ENCODE results near the gene COQ8B.

Gene COQ8B

GRCh38 chr19:40668991-40669614, 47.6 kb downstream of the COQ8B start:
- H2BK12ac ChIP-seq (ENCODE audit: low read length) = no peak overlapping the region
- no peak overlapping the region for H3K27ac ChIP-seq (replicated peaks; ENCODE audit: low read length)
- no peaks in the 10 kb centered on the region for H3K27me3 ChIP-seq (ENCODE audit: control insufficient read depth in 3 of 3, insufficient read depth in 3 of 3, low read depth in 1 of 3, low read length in 3 of 3)
- no peak overlapping the region for H4K91ac ChIP-seq (ENCODE audit: low read depth, low read length, poor library complexity)
- H3K23ac ChIP-seq (ENCODE audit: low read depth, low read length, poor library complexity) = no peak overlapping the region
- H4K8ac ChIP-seq (ENCODE audit: low read depth, low read length) = no peak overlapping the region
- no peak overlapping the region for H2BK120ac ChIP-seq (ENCODE audit: low read depth, low read length)
- H3K36me3 ChIP-seq (replicated peaks in 1 of 2; ENCODE audit: control insufficient read depth in 2 of 2, insufficient read depth in 2 of 2, low read length in 2 of 2) = peaks cover 41 to 71% of the 10 kb centered on the region in 2 donors
- H3K9ac ChIP-seq (ENCODE audit: low read depth, low read length, poor library complexity) = no peak overlapping the region
- H3K4ac ChIP-seq (ENCODE audit: low read length) = no peak overlapping the region
- no CpG with 5 or more reads among the region's 7 CpGs for WGBS, 2 donors (ENCODE audit: extremely low coverage in 2 of 2, insufficient read length in 2 of 2, insufficient replicate concordance in 1 of 2)
- no peak overlapping the region for H2BK5ac ChIP-seq (ENCODE audit: low read length)
- no peak overlapping the region for H2AK5ac ChIP-seq (ENCODE audit: low read depth, low read length)
- no peak overlapping the region for H3K18ac ChIP-seq (ENCODE audit: low read length)
- H2BK15ac ChIP-seq (ENCODE audit: low read length) = no peak overlapping the region
- H3K4me3 ChIP-seq (ENCODE audit: low read length in 2 of 2) = no peak overlapping the region
- no peak for DNase-seq (ENCODE audit: low spot score)
- no peak overlapping the region for H2AFZ ChIP-seq (ENCODE audit: low read length)
- H3K4me1 ChIP-seq (ENCODE audit: control insufficient read depth in 2 of 2, insufficient read depth in 1 of 2, low read depth in 1 of 2, low read length in 2 of 2) = peaks cover 0 to 2% of the 10 kb centered on the region in 2 donors
- H3K14ac ChIP-seq (ENCODE audit: low read length) = no peak overlapping the region
- H3K79me1 ChIP-seq (ENCODE audit: low read depth, low read length) = no peaks in the 10 kb centered on the region
- H3K9me3 ChIP-seq (replicated peaks in 1 of 2; ENCODE audit: control insufficient read depth in 2 of 2, insufficient read depth in 1 of 2, low read depth in 1 of 2, low read length in 2 of 2) = peaks cover 0 to 13% of the 10 kb centered on the region in 2 donors
- no peak overlapping the region for H3K4me2 ChIP-seq (ENCODE audit: insufficient read depth, low read length, poor library complexity, severe bottlenecking)

GRCh38 chr19:40667602-40668001, 49.1 kb downstream of the COQ8B start:
- Histone ChIP-seq H3K36me3 (replicated peaks in 1 of 2; ENCODE audit: control insufficient read depth in 2 of 2, insufficient read depth in 2 of 2, low read length in 2 of 2) (peaks cover 28 to 56% of the 10 kb centered on the region in 2 donors), H2BK5ac (ENCODE audit: low read length) (no peak overlapping the region)
- no CpG with 5 or more reads among the region's 14 CpGs for WGBS, 2 donors (ENCODE audit: extremely low coverage in 2 of 2, insufficient read length in 2 of 2, insufficient replicate concordance in 1 of 2)

GRCh38 chr19:40666803-40667438, 49.8 kb downstream of the COQ8B start:
- DNase-seq (ENCODE audit: low spot score) = no peak
- no peak overlapping the region for H3K9ac ChIP-seq (ENCODE audit: low read depth, low read length, poor library complexity)

More at GRCh38 chr19:40667602-40668001, 49.1 kb downstream of the COQ8B start:
- Histone ChIP-seq H2AFZ (ENCODE audit: low read length) (no peak overlapping the region), H3K23ac (ENCODE audit: low read depth, low read length, poor library complexity) (peak overlapping the region; percentile 7), H4K8ac (ENCODE audit: low read depth, low read length) (no peak overlapping the region), H2AK5ac (ENCODE audit: low read depth, low read length) (no peak overlapping the region), H3K79me1 (ENCODE audit: low read depth, low read length) (no peaks in the 10 kb centered on the region), H3K27me3 (ENCODE audit: control insufficient read depth in 3 of 3, insufficient read depth in 3 of 3, low read depth in 1 of 3, low read length in 3 of 3) (no peaks in the 10 kb centered on the region), H3K4me1 (ENCODE audit: control insufficient read depth in 2 of 2, insufficient read depth in 1 of 2, low read depth in 1 of 2, low read length in 2 of 2) (peaks cover 6 to 7% of the 10 kb centered on the region in 2 donors), H3K27ac (replicated peaks; ENCODE audit: low read length) (no peak overlapping the region), H4K91ac (ENCODE audit: low read depth, low read length, poor library complexity) (no peak overlapping the region), H3K4me3 (ENCODE audit: low read length in 2 of 2) (no peak overlapping the region), H3K14ac (ENCODE audit: low read length) (no peak overlapping the region), H3K4ac (ENCODE audit: low read length) (no peak overlapping the region), H3K9ac (ENCODE audit: low read depth, low read length, poor library complexity) (no peak overlapping the region), H2BK120ac (ENCODE audit: low read depth, low read length) (no peak overlapping the region), H3K18ac (ENCODE audit: low read length) (no peak overlapping the region), H3K4me2 (ENCODE audit: insufficient read depth, low read length, poor library complexity, severe bottlenecking) (no peak overlapping the region), H3K9me3 (replicated peaks in 1 of 2; ENCODE audit: control insufficient read depth in 2 of 2, insufficient read depth in 1 of 2, low read depth in 1 of 2, low read length in 2 of 2) (peaks cover 0 to 13% of the 10 kb centered on the region in 2 donors), H2BK12ac (ENCODE audit: low read length) (no peak overlapping the region), H2BK15ac (ENCODE audit: low read length) (no peak overlapping the region)
- DNase-seq (ENCODE audit: low spot score) = no peak

More at GRCh38 chr19:40666803-40667438, 49.8 kb downstream of the COQ8B start:
- Histone ChIP-seq H2BK5ac (ENCODE audit: low read length) (no peak overlapping the region), H3K4me3 (ENCODE audit: low read length in 2 of 2) (no peak overlapping the region), H3K23ac (ENCODE audit: low read depth, low read length, poor library complexity) (peak overlapping the region; percentile 17), H3K4me2 (ENCODE audit: insufficient read depth, low read length, poor library complexity, severe bottlenecking) (no peak overlapping the region), H4K8ac (ENCODE audit: low read depth, low read length) (no peak overlapping the region), H3K4me1 (ENCODE audit: control insufficient read depth in 2 of 2, insufficient read depth in 1 of 2, low read depth in 1 of 2, low read length in 2 of 2) (peaks cover 6 to 7% of the 10 kb centered on the region in 2 donors), H2AK5ac (ENCODE audit: low read depth, low read length) (no peak overlapping the region), H3K18ac (ENCODE audit: low read length) (no peak overlapping the region), H3K27ac (replicated peaks; ENCODE audit: low read length) (no peak overlapping the region), H3K4ac (ENCODE audit: low read length) (no peak overlapping the region), H2BK120ac (ENCODE audit: low read depth, low read length) (no peak overlapping the region), H2AFZ (ENCODE audit: low read length) (no peak overlapping the region), H3K14ac (ENCODE audit: low read length) (no peak overlapping the region), H3K9me3 (replicated peaks in 1 of 2; ENCODE audit: control insufficient read depth in 2 of 2, insufficient read depth in 1 of 2, low read depth in 1 of 2, low read length in 2 of 2) (peaks cover 0 to 13% of the 10 kb centered on the region in 2 donors), H2BK15ac (ENCODE audit: low read length) (no peak overlapping the region), H3K79me1 (ENCODE audit: low read depth, low read length) (no peaks in the 10 kb centered on the region), H3K36me3 (replicated peaks in 1 of 2; ENCODE audit: control insufficient read depth in 2 of 2, insufficient read depth in 2 of 2, low read length in 2 of 2) (peaks cover 22 to 49% of the 10 kb centered on the region in 2 donors), H2BK12ac (ENCODE audit: low read length) (no peak overlapping the region), H3K27me3 (ENCODE audit: control insufficient read depth in 3 of 3, insufficient read depth in 3 of 3, low read depth in 1 of 3, low read length in 3 of 3) (no peaks in the 10 kb centered on the region), H4K91ac (ENCODE audit: low read depth, low read length, poor library complexity) (no peak overlapping the region)
- WGBS, 2 donors (ENCODE audit: extremely low coverage in 2 of 2, insufficient read length in 2 of 2, insufficient replicate concordance in 1 of 2) = no CpG with 5 or more reads among the region's 14 CpGs

Data from neuronal stem cell (in vitro differentiated cells).